Aortic smooth muscle cell (primary cell): Measurements from ENCODE around the gene RAB11A. TPM values are rescaled to one million over a fixed set of nuclear protein-coding genes. Genes with fewer than 3 reads are reported as not detected.

Experiments used
- total RNA-seq: library from RNA; depleted of rRNA; stranded (reverse); fragments of >200 nt; gene quantifications from 2 replicates; pipeline ENCODE4 v1.2.3, GENCODE V29; 2014

Gene RAB11A
- 168 and 286 TPM in 2 replicates for total RNA-seq

GRCh38 chr15:65869126-65869953 is at the start of gene RAB11A:
TSS of gene RAB11A (plus strand) at chr15:65869491. CDS start at chr15:65869586, 95 bp downstream.

Other genes starting within 250 kb of the RAB11A start
- gene SLC24A1, start 247.6 kb upstream of the RAB11A start, total RNA-seq: 4.4 and 4.6 TPM in 2 replicates
- 24.7 and 26.7 TPM in 2 replicates for gene DENND4A, start 77.2 kb upstream of the RAB11A start, total RNA-seq